ENCODE results near the gene CEBPB.
"Not testable (repeated sequence)": the region's sequence is repeated elsewhere in the genome, so short reads cannot be mapped to it uniquely, and the experiment has no call there.

The CEBPB gene

DNA sequence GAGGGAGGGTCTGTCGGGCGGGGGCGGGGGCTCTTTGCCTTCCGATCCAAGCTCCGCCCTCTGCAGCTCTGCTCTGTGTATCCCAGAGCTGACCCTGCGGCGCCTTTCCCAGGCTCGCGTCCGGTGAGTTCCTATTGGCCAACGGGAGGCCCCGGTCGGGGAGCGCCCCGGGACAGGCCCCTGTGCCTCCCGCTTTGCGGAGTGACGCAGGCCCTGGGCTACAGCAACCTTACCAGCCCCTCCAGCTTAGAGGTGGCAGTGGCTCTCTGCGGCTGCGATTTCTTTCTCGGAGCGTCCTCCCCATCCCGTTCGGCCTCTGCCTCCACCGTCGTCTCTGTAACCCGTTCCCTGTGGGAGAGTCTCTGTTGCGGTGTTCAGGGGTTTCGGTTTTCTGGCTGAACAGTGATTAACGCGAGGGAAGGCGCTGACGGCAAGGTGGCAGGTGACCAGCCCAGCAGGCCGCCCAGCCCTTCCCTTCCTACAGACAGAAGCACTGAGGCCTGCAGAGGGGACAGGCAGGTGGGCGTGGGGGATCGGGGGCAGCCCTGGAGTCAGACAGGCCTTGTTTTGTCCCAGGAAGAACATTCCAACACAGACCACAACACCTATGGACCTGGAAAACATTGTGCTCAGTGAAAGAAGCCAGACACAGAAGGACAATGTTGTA lies 18.1 kb upstream of the CEBPB start:
- peak overlapping the region; percentile 45 for H3K27ac ChIP-seq
- TF ChIP-seq CTCF (conservative IDR thresholded peaks at IDR 0.05), result no peak
- no peak for TF ChIP-seq ZFX (IDR thresholded peaks at IDR 0.05)

DNA sequence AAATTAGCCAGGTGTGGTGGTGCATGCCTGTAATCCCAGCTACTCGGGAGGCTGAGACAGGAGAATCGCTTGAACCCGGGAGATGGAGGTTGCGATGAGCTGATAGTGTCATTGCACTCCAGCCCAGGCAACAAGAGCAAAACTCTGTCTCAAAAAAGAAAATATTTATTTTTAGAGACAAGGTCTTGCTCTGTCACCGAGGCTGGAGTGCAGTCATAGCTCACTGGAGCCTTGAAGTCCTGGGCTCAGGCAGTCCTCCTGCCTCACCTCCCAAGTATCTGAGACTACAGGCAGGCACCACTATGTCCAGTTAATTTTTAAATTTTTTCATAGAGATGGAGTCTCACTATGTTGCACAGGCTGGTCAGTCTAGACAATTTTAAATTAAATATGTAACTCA lies 16.2 kb upstream of the CEBPB start:
- TF ChIP-seq CTCF (conservative IDR thresholded peaks at IDR 0.05) (no peak), ZFX (IDR thresholded peaks at IDR 0.05) (no peak)
- H3K27ac ChIP-seq, result no peak overlapping the region

GRCh38 chr20:50175938-50176933 lies 14.4 kb upstream of the CEBPB start:
- no peak for TF ChIP-seq CTCF (conservative IDR thresholded peaks at IDR 0.05)
- TF ChIP-seq ZFX (IDR thresholded peaks at IDR 0.05), result no peak
- no peak overlapping the region for H3K27ac ChIP-seq

- H3K27ac ChIP-seq, result not testable (repeated sequence)
Observed at GRCh38 chr20:50178672-50179071, 12.0 kb upstream of the CEBPB start.

- no peak overlapping the region for H3K27ac ChIP-seq
- TF ChIP-seq ZFX (IDR thresholded peaks at IDR 0.05), result no peak
- no peak for TF ChIP-seq CTCF (conservative IDR thresholded peaks at IDR 0.05)
Observed at GRCh38 chr20:50181344-50181743, 9.3 kb upstream of the CEBPB start.

GRCh38 chr20:50182346-50182745 lies 8.3 kb upstream of the CEBPB start:
- TF ChIP-seq ZFX (IDR thresholded peaks at IDR 0.05), result no peak
- TF ChIP-seq CTCF (conservative IDR thresholded peaks at IDR 0.05), result no peak

GRCh38 chr20:50185426-50185825 lies 5.2 kb upstream of the CEBPB start:
- no peak for TF ChIP-seq CTCF (conservative IDR thresholded peaks at IDR 0.05)
- TF ChIP-seq ZFX (IDR thresholded peaks at IDR 0.05), result no peak

More at GRCh38 chr20:50182346-50182745, 8.3 kb upstream of the CEBPB start:
- H3K27ac ChIP-seq, result no peak overlapping the region

More at GRCh38 chr20:50185426-50185825, 5.2 kb upstream of the CEBPB start:
- H3K27ac ChIP-seq, result no peak overlapping the region
